H1 (cell line): ENCODE results near the gene KCTD10. TPM values are rescaled to one million over a fixed set of nuclear protein-coding genes. Genes with fewer than 3 reads are reported as not detected.

ENCODE experiments used
- CTCF ChIA-PET: fragments of 300-600 bp; sonication (Branson Sonifier 250); formaldehyde crosslinking; loops from one replicate; lab custom pipeline; 2021; ENCODE audit not compliant: partially characterized antibody; lab: Charles Lee
- POLR2A ChIA-PET: fragments of 300-600 bp; sonication (Branson Sonifier 250); formaldehyde crosslinking; loops from one replicate; lab custom pipeline; 2021; ENCODE audit warnings: inconsistent platforms; ENCODE audit not compliant: partially characterized antibody; lab: Charles Lee
- DNase-seq, 2 experiments: peaks; one replicate each; pipeline versions ENCODE4 v3.0.0 to v3.0.0-alpha.2; 2010 to 2022; ENCODE audit warnings: low spot score in 2 of 2, low read depth in 1 of 2, mixed read lengths in 1 of 2
- FAIRE-seq: peaks from 2 replicates; lab custom pipeline; 2011; peaks lifted over from hg19 to GRCh38; lab: Jason Lieb, UNC
- H2AFZ ChIP-seq: 2 replicates; pipeline ENCODE4 v1.8.1; 2012; ENCODE audit warnings: low read length, inconsistent platforms
- H2AK5ac ChIP-seq: 2 replicates; pipeline ENCODE4 v1.6.1; 2013; ENCODE audit warnings: low read depth, low read length
- H2BK120ac ChIP-seq: replicated peaks from 2 replicates; pipeline ENCODE3; 2013; ENCODE audit warnings: low read depth, low read length, inconsistent platforms
- H2BK12ac ChIP-seq: 2 replicates; pipeline ENCODE4 v1.6.1; 2013; ENCODE audit warnings: low read depth, low read length
- H2BK15ac ChIP-seq: 2 replicates; pipeline ENCODE4 v1.6.1; 2013; ENCODE audit warnings: low read length
- H2BK20ac ChIP-seq: 2 replicates; pipeline ENCODE4 v1.6.1; 2013; ENCODE audit warnings: low read length
- H2BK5ac ChIP-seq: 2 replicates; pipeline ENCODE4 v1.6.1; 2013; ENCODE audit warnings: low read depth, low read length
- H3K14ac ChIP-seq: 2 replicates; pipeline ENCODE4 v1.6.1; 2013; ENCODE audit warnings: inconsistent platforms; ENCODE audit not compliant: insufficient read length
- H3K18ac ChIP-seq: 2 replicates; pipeline ENCODE4 v1.6.1; 2013; ENCODE audit warnings: low read length; ENCODE audit errors: extremely low read depth
- H3K23ac ChIP-seq: 2 replicates; pipeline ENCODE4 v1.6.1; 2013; ENCODE audit warnings: inconsistent platforms; ENCODE audit not compliant: insufficient read length
- H3K23me2 ChIP-seq: 2 replicates; pipeline ENCODE4 v1.6.1; 2013; ENCODE audit warnings: low read depth, low read length
- H3K27ac ChIP-seq: 2 replicates; pipeline ENCODE4 v1.6.1; 2011; ENCODE audit warnings: low read depth, low read length, inconsistent platforms
- H3K27me3 ChIP-seq, 4 experiments: replicated peaks in 1 of 4; 1 replicate in 1 of 4; 2 replicates in 3 of 4; pipeline versions ENCODE4 v1.6.1 to v1.8.1; 2011 to 2013; ENCODE audit warnings: low read length in 3 of 4, mild to moderate bottlenecking in 3 of 4, inconsistent platforms in 2 of 4, mixed read lengths in 2 of 4, moderate library complexity in 1 of 4; ENCODE audit not compliant: control insufficient read depth in 3 of 4, insufficient read depth in 3 of 4; ENCODE audit errors: extremely low read depth in 1 of 4
- H3K36me3 ChIP-seq, 4 experiments: 2 replicates each; pipeline versions ENCODE4 v1.6.1 to v1.8.1; 2011 to 2013; ENCODE audit warnings: mild to moderate bottlenecking in 4 of 4, low read length in 3 of 4, moderate library complexity in 2 of 4, control low read depth in 1 of 4, inconsistent platforms in 1 of 4; ENCODE audit not compliant: insufficient read depth in 4 of 4, control insufficient read depth in 2 of 4
- H3K4ac ChIP-seq: replicated peaks from 2 replicates; pipeline ENCODE3; 2013; ENCODE audit warnings: low read length, low read depth, mixed read lengths, inconsistent platforms; ENCODE audit not compliant: insufficient read length
- H3K4me1 ChIP-seq, 4 experiments: replicated peaks in 1 of 4; 1 replicate in 1 of 4; 2 replicates in 3 of 4; pipeline versions ENCODE4 v1.6.1 to v1.8.1; 2011 to 2013; ENCODE audit warnings: low read length in 3 of 4, inconsistent platforms in 2 of 4, mixed read lengths in 1 of 4; ENCODE audit not compliant: insufficient read depth in 4 of 4, control insufficient read depth in 3 of 4
- H3K4me2 ChIP-seq, 2 experiments: 2 replicates each; pipeline versions ENCODE4 v1.6.1 to v1.8.1; 2011 to 2013; ENCODE audit warnings: low read depth in 2 of 2, low read length in 2 of 2, control low read depth in 1 of 2, inconsistent platforms in 1 of 2, mild to moderate bottlenecking in 1 of 2; ENCODE audit not compliant: insufficient read depth in 1 of 2
- H3K4me3 ChIP-seq, 4 experiments: fragments of 200-600, 300-600 bp in 1 of 4; sonication (generic), shearing (Covaris generic), sonication (Bioruptor Twin) in 1 of 4; 2 replicates each; pipeline versions ENCODE4 v1.5.1 to v1.8.1; 2011 to 2016; ENCODE audit warnings: low read length in 4 of 4, low read depth in 3 of 4, control low read depth in 2 of 4, inconsistent platforms in 2 of 4, mild to moderate bottlenecking in 2 of 4, mixed read lengths in 1 of 4, moderate library complexity in 1 of 4; ENCODE audit not compliant: insufficient read depth in 2 of 4; ENCODE audit errors: extremely low read depth in 1 of 4
- H3K56ac ChIP-seq: replicated peaks from 2 replicates; pipeline ENCODE3; 2013; ENCODE audit warnings: low read depth, mild to moderate bottlenecking, mixed read lengths, low read length, inconsistent platforms; ENCODE audit not compliant: insufficient read length
- H3K79me1 ChIP-seq: 2 replicates; pipeline ENCODE4 v1.6.1; 2013; ENCODE audit warnings: low read depth, low read length, control low read depth
- H3K79me2 ChIP-seq, 2 experiments: 2 replicates each; pipeline versions ENCODE4 v1.6.1 to v1.8.1; 2012 to 2013; ENCODE audit warnings: low read length in 2 of 2, mild to moderate bottlenecking in 2 of 2, inconsistent platforms in 1 of 2; ENCODE audit not compliant: insufficient read depth in 2 of 2, control insufficient read depth in 1 of 2
- H3K9ac ChIP-seq, 4 experiments: replicated peaks in 1 of 4; 1 replicate in 1 of 4; 2 replicates in 3 of 4; pipeline versions ENCODE4 v1.6.1 to v1.8.1; 2011 to 2013; ENCODE audit warnings: low read depth in 3 of 4, low read length in 3 of 4, control low read depth in 2 of 4, mild to moderate bottlenecking in 2 of 4, moderate library complexity in 2 of 4, inconsistent platforms in 1 of 4; ENCODE audit errors: extremely low read depth in 1 of 4
- H3K9me3 ChIP-seq, 2 experiments: 2 replicates each; pipeline versions ENCODE4 v1.6.1 to v1.8.1; 2012 to 2013; ENCODE audit warnings: mild to moderate bottlenecking in 2 of 2, moderate library complexity in 2 of 2, control low read depth in 1 of 2, inconsistent platforms in 1 of 2, low read depth in 1 of 2, low read length in 1 of 2, mixed read lengths in 1 of 2; ENCODE audit not compliant: insufficient read depth in 2 of 2
- H4K20me1 ChIP-seq, 2 experiments: replicated peaks in 1 of 2; 2 replicates each; pipeline versions ENCODE3 to v1.8.1; 2011 to 2013; ENCODE audit warnings: inconsistent platforms in 2 of 2, low read length in 2 of 2, mild to moderate bottlenecking in 1 of 2; ENCODE audit not compliant: insufficient read depth in 2 of 2, control insufficient read depth in 1 of 2
- H4K5ac ChIP-seq: 2 replicates; pipeline ENCODE4 v1.6.1; 2013; ENCODE audit warnings: low read length, low read depth, mixed read lengths, inconsistent platforms; ENCODE audit not compliant: insufficient read length
- H4K8ac ChIP-seq: 2 replicates; pipeline ENCODE4 v1.8.0; 2013; ENCODE audit warnings: mild to moderate bottlenecking, moderate library complexity, low read length, inconsistent platforms; ENCODE audit not compliant: insufficient read depth; ENCODE audit errors: extremely low read depth
- H4K91ac ChIP-seq: replicated peaks from 2 replicates; pipeline ENCODE3; 2013; ENCODE audit warnings: low read length, mixed read lengths, inconsistent platforms; ENCODE audit not compliant: insufficient read length
- ASH2L ChIP-seq: fragments of 200-600, 300-600 bp; sonication (generic); IDR thresholded peaks from one replicate; pipeline ENCODE4 v1.7.1; 2017; ENCODE audit warnings: low read length
- BRCA1 ChIP-seq: IDR thresholded peaks from 2 replicates; pipeline ENCODE4 v1.6.1; 2012; ENCODE audit warnings: low read depth, low read length, improper control_type of control experiment
- CBX5 ChIP-seq: fragments of 300-800, 300-1000 bp; sonication (generic); IDR thresholded peaks from 2 replicates; pipeline ENCODE4 v1.7.1; 2016; ENCODE audit warnings: antibody characterized with exemption, low read length, low read depth
- CEBPB ChIP-seq: IDR thresholded peaks from 2 replicates; pipeline ENCODE4 v1.6.1; 2012; ENCODE audit warnings: low read depth, low read length
- EGR1 ChIP-seq: IDR thresholded peaks from 2 replicates; pipeline ENCODE4 v1.6.1; 2011; ENCODE audit warnings: low read depth, low read length, borderline replicate concordance
- GTF2F1 ChIP-seq: IDR thresholded peaks from 2 replicates; pipeline ENCODE4 v1.6.1; 2012; ENCODE audit warnings: low read depth, low read length, improper control_type of control experiment, borderline replicate concordance
- KDM1A ChIP-seq: fragments of 200-600, 300-600 bp; sonication (generic); IDR thresholded peaks from 2 replicates; pipeline ENCODE4 v1.7.1; 2016; ENCODE audit warnings: mild to moderate bottlenecking, low read length, borderline replicate concordance
- NANOG ChIP-seq: IDR thresholded peaks from 2 replicates; pipeline ENCODE4 v1.6.1; 2011; ENCODE audit warnings: low read length, low read depth, mild to moderate bottlenecking, inconsistent platforms; ENCODE audit not compliant: insufficient read depth, poor library complexity, severe bottlenecking
- POLR2AphosphoS5 ChIP-seq: IDR thresholded peaks from 2 replicates; pipeline ENCODE4 v1.6.1; 2011; ENCODE audit warnings: low read depth, low read length
- SIRT6 ChIP-seq: IDR thresholded peaks from one replicate; pipeline ENCODE4 v1.7.1; 2012; ENCODE audit warnings: low read length, inconsistent platforms
- SP2 ChIP-seq: IDR thresholded peaks from 2 replicates; pipeline ENCODE4 v1.6.1; 2012; ENCODE audit warnings: mild to moderate bottlenecking, low read length, inconsistent platforms
- TEAD4 ChIP-seq: IDR thresholded peaks from 2 replicates; pipeline ENCODE4 v1.6.1; 2012; ENCODE audit warnings: low read depth, low read length, inconsistent platforms, mixed read lengths
- WGBS, 2 experiments: shearing (Covaris generic) in 1 of 2; methylation state at CpG; one replicate each; pipeline versions ENCODE4 v1.1.6 to v1.1.7; 2013 to 2015; ENCODE audit warnings: low lambda C conversion rate in 2 of 2, mixed read lengths in 2 of 2, inconsistent platforms in 1 of 2, low coverage in 1 of 2, missing lambda C conversion rate in 1 of 2; ENCODE audit not compliant: insufficient replicate concordance in 2 of 2, insufficient coverage in 1 of 2, insufficient read length in 1 of 2; ENCODE audit errors: extremely low coverage in 1 of 2, missing lambda C conversion rate in 1 of 2; 5-methylcytosine and 5-hydroxymethylcytosine counted together
- polyA plus RNA-seq, 7 experiments: library from polyadenylated mRNA; depleted of rRNA in 3 of 7; stranded (reverse) in 5 of 7; unstranded in 2 of 7; fragments of >200 nt in 5 of 7; fragments of 200-250 nt in 2 of 7; gene quantifications; 1 replicate in 5 of 7; 2 replicates in 1 of 7; 4 replicates in 1 of 7; pipeline versions ENCODE4 v1.2.1 to v1.2.3, GENCODE V29; 2011 to 2013; ENCODE audit warnings: missing spikeins in 2 of 7, mixed read lengths in 2 of 7
- total RNA-seq: library from RNA; stranded (reverse); fragmentation: NEBNext Ultra II Directional; extraction: Animal tissue kit (Norgen Biotek cat#: 25700); gene quantifications from 2 replicates; pipeline ENCODE4 v1.2.1, GENCODE V29; 2021

KCTD10 gene
- total and polyA plus RNA-seq, 2 of the 8 experiments (the other 6 are each of a cell fraction or from before 2014, with no cell fraction given) = 45.3 to 52.4 TPM

GRCh38 chr12:109432431-109432830, 44.7 kb downstream of the KCTD10 start:
- H3K23ac ChIP-seq = no peak overlapping the region
- no peaks in the 10 kb centered on the region for H3K79me1 ChIP-seq
- peak overlapping the region; percentile 34; the same call in 1 of the 2 replicates for H2BK20ac ChIP-seq
- H2BK12ac ChIP-seq = no peak overlapping the region
- H3K18ac ChIP-seq = no peak overlapping the region
- ChIA-PET CTCF (interaction anchor here (0.6 to 12.4 kb wide), 24 partner anchors 10 to 363 kb away, joined by 3 to 245 read pairs (median 4); partner anchors contain the start of genes KCTD10 and UBE3B), POLR2A (interaction anchor here (1.5 kb wide), 1 partner anchor 12 kb away, joined by 9 read pairs; no protein-coding TSS in a partner anchor)
- no peak overlapping the region for H3K4ac ChIP-seq
- DNase-seq (no peak), FAIRE-seq (no peak)
- no peak overlapping the region for H3K4me2 ChIP-seq
- H4K20me1 ChIP-seq = no peaks in the 10 kb centered on the region
- H2AFZ ChIP-seq = no peak overlapping the region
- no peaks in the 10 kb centered on the region for H3K36me3 ChIP-seq
- 66% methylated on average over 6 of the region's 6 CpGs; no CpG with 5 or more reads in 1 of the 2 experiments for WGBS, 2 experiments
- H3K27ac ChIP-seq = no peak overlapping the region
- no peaks in the 10 kb centered on the region for H3K79me2 ChIP-seq
- H3K9me3 ChIP-seq = no peaks in the 10 kb centered on the region
- no peak overlapping the region for H3K14ac ChIP-seq
- H3K4me3 ChIP-seq = no peak overlapping the region
- H3K56ac ChIP-seq = no peak overlapping the region
- TF ChIP-seq POLR2AphosphoS5 (no peak), NANOG (no peak), CBX5 (no peak), CEBPB (no peak), TEAD4 (no peak), GTF2F1 (no peak), BRCA1 (no peak), EGR1 (no peak), SIRT6 (no peak), KDM1A (no peak), ASH2L (no peak), SP2 (no peak)
- TF ChIP-seq, all 59 proteins: peak for 0
- no peak overlapping the region for H3K9ac ChIP-seq
- H4K8ac ChIP-seq = no peak overlapping the region
- no peaks in the 10 kb centered on the region for H3K27me3 ChIP-seq
- no peak overlapping the region for H2AK5ac ChIP-seq
- H2BK5ac ChIP-seq = no peak overlapping the region
- no peaks in the 10 kb centered on the region for H3K23me2 ChIP-seq
- peaks cover 9 to 16% (median 11%) of the 10 kb centered on the region in 4 experiments for H3K4me1 ChIP-seq
- H4K91ac ChIP-seq = no peak overlapping the region
- H4K5ac ChIP-seq = no peak overlapping the region
- H2BK15ac ChIP-seq = no peak overlapping the region
- H2BK120ac ChIP-seq = no peak overlapping the region
